ENCODE data around the gene CD44. TPM values are rescaled to one million over a fixed set of nuclear protein-coding genes. Genes with fewer than 3 reads are reported as not detected.

CD44 gene
- total RNA-seq, 4 donors from 2014 or later = 56.3 to 182 (median 114) TPM

DNA sequence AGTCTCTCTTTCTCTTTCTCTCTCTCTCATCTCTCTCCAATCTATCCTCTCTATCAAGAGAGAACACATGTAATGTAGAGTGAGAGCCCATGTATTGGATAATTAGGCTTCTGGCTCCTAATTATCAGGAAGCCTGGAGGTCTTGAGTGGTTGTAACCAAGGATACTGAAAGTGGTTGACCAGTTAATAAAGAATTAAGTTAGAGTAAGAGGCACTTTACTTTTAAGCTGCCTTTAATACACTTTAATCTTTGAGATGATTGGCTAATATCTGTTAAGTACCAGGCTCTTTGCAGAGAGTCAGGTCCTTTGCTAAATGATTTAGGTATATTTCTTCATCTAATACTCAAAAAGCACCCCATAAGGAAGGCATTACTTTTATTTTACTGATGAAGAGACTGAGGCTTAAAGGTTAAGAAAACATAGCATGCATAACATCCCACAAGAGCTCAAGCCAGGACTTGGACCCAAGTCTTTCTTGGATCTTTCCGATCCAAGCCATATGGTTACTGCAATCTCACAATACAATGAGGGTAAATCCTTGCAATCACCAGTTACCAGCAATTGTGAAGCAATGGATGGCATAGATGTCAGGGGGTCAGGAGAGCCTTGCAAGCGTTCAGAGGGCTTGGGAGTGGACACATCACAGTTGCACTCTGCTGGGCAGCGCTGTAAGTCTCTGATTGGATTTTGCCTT lies 22.1 kb downstream of the CD44 start:
- Histone ChIP-seq H3K27ac (peak overlapping the region in 3 of 4 donors; percentile 8 to 47 (median 11)), H3K9me3 (no peaks in the 10 kb centered on the region), H3K36me3 (no peaks in the 10 kb centered on the region), H3K4me1 (peaks cover 23 to 90% (median 58%) of the 10 kb centered on the region in 4 donors), H3K27me3 (no peaks in the 10 kb centered on the region), H3K4me3 (no peak overlapping the region)
- intact Hi-C loops (cut with DNase I; ENCODE audit: low total_unique reads) = no loop called here
- WGBS, 2 donors (ENCODE audit: low coverage in 1 of 2) = 94 to 100% methylated on average over 1 to 3 of the region's 3 CpGs
- TF ChIP-seq POLR2AphosphoS5 (IDR thresholded peaks at IDR 0.05) = no peak
- no peak for TF ChIP-seq CTCF (IDR thresholded peaks at IDR 0.05)
- no peak for TF ChIP-seq EP300 (IDR thresholded peaks at IDR 0.05; ENCODE audit: low read depth)
- no peak for TF ChIP-seq POLR2A (IDR thresholded peaks at IDR 0.05)
- DNase-seq = no peak
- in situ Hi-C loops (cut with MboI; ENCODE audit: low pct_ligation_motif_present in 1 of 4, low pct_unique_long_range_greater_than_20kb in 1 of 4, low sequenced_read_pairs in 3 of 4) = no loop called here

DNA sequence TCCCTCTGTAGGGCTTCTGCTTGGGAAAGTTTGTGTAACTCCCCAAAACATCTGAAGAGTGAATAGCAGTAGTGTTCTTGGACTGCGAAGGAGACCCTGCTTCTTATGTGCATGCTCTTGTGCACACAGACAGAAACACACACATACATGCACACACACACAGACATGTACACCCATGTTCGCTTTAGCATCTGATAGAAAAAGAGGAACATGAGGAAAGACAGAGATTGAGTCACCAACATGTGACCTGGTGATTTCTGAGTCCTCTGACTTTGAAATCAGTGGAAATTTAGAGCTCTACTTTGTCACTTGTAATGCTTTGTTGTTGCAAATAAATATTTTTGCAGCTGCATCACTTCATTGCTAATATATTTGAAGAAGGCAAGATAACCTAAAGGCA lies 23.8 kb downstream of the CD44 start:
- Histone ChIP-seq H3K4me3 (no peak overlapping the region), H3K27ac (peak overlapping the region; percentile 37 to 86 (median 66)), H3K27me3 (no peaks in the 10 kb centered on the region), H3K36me3 (no peaks in the 10 kb centered on the region), H3K9me3 (no peaks in the 10 kb centered on the region), H3K4me1 (peaks cover 33 to 99% (median 62%) of the 10 kb centered on the region in 4 donors)
- intact Hi-C loops (cut with DNase I; ENCODE audit: low total_unique reads) (no loop called here), in situ Hi-C loops (cut with MboI; ENCODE audit: low pct_ligation_motif_present in 1 of 4, low pct_unique_long_range_greater_than_20kb in 1 of 4, low sequenced_read_pairs in 3 of 4) (no loop called here)
- no peak for DNase-seq
- TF ChIP-seq POLR2AphosphoS5 (IDR thresholded peaks at IDR 0.05) (no peak), POLR2A (IDR thresholded peaks at IDR 0.05) (no peak), EP300 (IDR thresholded peaks at IDR 0.05; ENCODE audit: low read depth) (no peak), CTCF (IDR thresholded peaks at IDR 0.05) (no peak)
- WGBS, 2 donors (ENCODE audit: low coverage in 1 of 2) = 86% methylated on average over 2 of the region's 2 CpGs; no CpG with 5 or more reads in 1 of the 2 donors

DNA sequence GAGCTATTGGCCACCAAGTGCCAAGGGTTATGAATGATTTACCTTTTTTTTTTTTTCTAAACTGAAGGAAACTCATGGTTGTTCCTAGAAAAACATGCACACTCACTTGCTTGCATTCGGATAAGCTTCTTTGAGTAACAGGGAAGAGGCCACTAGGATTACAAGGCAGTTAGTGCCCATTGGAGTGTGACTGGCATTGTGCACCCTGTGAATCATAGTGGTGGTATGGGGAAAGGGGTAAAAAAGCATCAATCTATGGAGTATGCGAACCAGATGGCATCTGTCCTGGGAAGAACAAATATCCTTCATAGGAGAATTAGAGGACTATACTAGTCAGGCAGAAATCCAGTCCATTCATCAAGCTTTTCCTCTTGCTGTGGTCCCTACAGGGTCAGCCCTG lies 24.2 kb downstream of the CD44 start:
- no peak for DNase-seq
- Histone ChIP-seq H3K4me1 (peaks cover 33 to 99% (median 62%) of the 10 kb centered on the region in 4 donors), H3K27me3 (no peaks in the 10 kb centered on the region), H3K27ac (peak overlapping the region; percentile 37 to 86 (median 66)), H3K9me3 (no peaks in the 10 kb centered on the region), H3K36me3 (no peaks in the 10 kb centered on the region), H3K4me3 (no peak overlapping the region)
- in situ Hi-C loops (cut with MboI; ENCODE audit: low pct_ligation_motif_present in 1 of 4, low pct_unique_long_range_greater_than_20kb in 1 of 4, low sequenced_read_pairs in 3 of 4) (no loop called here), intact Hi-C loops (cut with DNase I; ENCODE audit: low total_unique reads) (no loop called here)
- WGBS, 2 donors (ENCODE audit: low coverage in 1 of 2) = 72 to 100% methylated on average over 1 to 2 of the region's 2 CpGs
- TF ChIP-seq EP300 (IDR thresholded peaks at IDR 0.05; ENCODE audit: low read depth) (no peak), POLR2A (IDR thresholded peaks at IDR 0.05) (no peak), POLR2AphosphoS5 (IDR thresholded peaks at IDR 0.05) (no peak), CTCF (IDR thresholded peaks at IDR 0.05) (no peak)

DNA sequence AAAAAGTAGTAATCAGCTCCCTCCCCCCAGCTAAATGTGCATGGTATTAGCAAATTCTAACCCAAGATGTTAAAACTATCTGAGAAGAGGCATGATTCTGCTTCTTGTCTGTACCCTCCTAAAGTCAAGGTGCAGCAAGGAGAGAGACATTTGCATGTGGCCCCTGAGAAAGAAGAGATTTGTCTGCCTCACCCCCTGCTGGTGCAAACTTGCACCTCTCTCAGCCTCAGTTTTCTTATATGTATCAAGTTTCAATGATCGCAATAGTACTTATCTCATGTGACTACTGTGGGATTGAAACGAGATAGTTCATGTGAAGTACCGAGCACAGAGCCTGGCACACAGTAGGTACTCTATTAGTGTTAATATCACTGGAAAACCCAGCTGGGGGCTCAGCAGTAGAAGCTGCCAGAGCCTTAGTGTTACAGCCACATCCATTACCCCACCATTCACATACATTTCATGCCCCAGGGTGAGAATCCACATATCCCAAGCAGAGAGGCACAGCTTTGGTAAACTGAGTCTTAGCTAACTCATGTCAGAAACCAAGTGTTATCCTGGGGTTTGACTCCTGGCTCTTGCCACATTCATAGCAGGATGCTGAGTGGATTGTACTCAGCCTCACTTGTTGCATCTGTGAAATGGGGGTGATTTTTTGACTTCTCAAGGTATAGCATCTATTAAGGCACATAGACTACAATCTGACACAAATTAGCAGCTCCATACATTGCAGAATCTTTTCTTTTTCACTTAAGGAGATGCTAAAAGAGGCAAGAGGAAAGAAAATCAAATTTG lies 24.9 kb downstream of the CD44 start:
- TF ChIP-seq EP300 (IDR thresholded peaks at IDR 0.05; ENCODE audit: low read depth) (no peak), POLR2A (IDR thresholded peaks at IDR 0.05) (no peak), POLR2AphosphoS5 (IDR thresholded peaks at IDR 0.05) (no peak), CTCF (IDR thresholded peaks at IDR 0.05) (peak in 3 of 5 experiments; percentile 7 to 28 (median 21))
- Histone ChIP-seq H3K36me3 (no peaks in the 10 kb centered on the region), H3K27ac (peak overlapping the region; percentile 51 to 86 (median 80)), H3K4me1 (peaks cover 33 to 97% (median 58%) of the 10 kb centered on the region in 4 donors), H3K27me3 (no peaks in the 10 kb centered on the region), H3K4me3 (no peak overlapping the region), H3K9me3 (no peaks in the 10 kb centered on the region)
- intact Hi-C loops (cut with DNase I; ENCODE audit: low total_unique reads) (no loop called here), in situ Hi-C loops (cut with MboI; ENCODE audit: low pct_ligation_motif_present in 1 of 4, low pct_unique_long_range_greater_than_20kb in 1 of 4, low sequenced_read_pairs in 3 of 4) (no loop called here)
- 53 to 80% methylated on average over 1 to 3 of the region's 3 CpGs for WGBS, 2 donors (ENCODE audit: low coverage in 1 of 2)
- no peak for DNase-seq
